ENCODE data around the gene RNF114.
"Not testable (repeated sequence)": the region's sequence is repeated elsewhere in the genome, so short reads cannot be mapped to it uniquely, and the experiment has no call there.

The RNF114 gene

DNA sequence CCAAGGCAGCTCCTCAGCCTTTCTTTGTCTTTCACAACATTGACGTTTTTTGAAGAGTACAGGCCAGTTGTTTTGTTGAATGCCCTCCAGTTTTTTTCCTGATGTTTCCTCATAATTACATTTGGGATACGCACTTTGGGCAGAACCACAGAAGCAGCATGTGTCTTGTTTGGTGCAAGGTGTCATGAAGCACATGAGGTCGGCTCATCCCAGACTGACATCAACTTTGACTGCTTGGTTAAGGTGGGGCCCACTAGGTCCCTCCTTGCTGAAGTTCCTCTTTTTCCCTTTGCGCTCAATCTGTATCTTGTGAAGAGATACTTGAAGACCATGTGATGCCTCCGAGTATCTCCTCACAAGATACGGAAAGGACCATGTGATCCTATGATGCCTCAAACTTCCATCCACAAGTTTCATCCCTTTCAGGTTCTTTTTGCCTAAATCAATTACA lies 57.1 kb downstream of the RNF114 start:
- no peak overlapping the region for H3K27ac Mint-ChIP-seq
- H3K4me1 Mint-ChIP-seq = peaks cover 18% of the 10 kb centered on the region
- H3K36me3 Mint-ChIP-seq = no peaks in the 10 kb centered on the region
- H3K4me3 Mint-ChIP-seq = no peak overlapping the region
- no peaks in the 10 kb centered on the region for H3K27me3 Mint-ChIP-seq
- peak; percentile 78 for ATAC-seq
- no peaks in the 10 kb centered on the region for H3K9me3 Mint-ChIP-seq

DNA sequence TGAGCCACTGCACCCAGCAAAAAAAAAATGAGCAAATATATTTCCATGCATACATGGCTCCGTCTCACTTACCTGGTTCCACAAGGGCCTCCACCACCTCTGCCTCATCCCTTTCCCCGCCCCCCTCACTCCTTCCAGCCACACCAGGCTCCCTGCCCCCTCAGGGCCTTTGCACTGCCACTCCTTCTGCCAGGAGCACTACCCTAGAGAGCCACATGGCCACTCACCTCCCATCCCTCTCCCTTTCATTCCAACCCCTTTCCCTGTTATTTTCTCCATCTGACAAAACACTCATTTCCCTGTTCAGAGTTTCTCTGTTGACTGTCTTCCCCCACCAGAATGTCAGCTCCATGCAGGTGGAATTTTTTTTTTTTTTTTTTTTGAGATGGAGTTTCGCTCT lies 59.4 kb downstream of the RNF114 start:
- no peaks in the 10 kb centered on the region for H3K27me3 Mint-ChIP-seq
- no peak overlapping the region for H3K4me3 Mint-ChIP-seq
- no peak overlapping the region for H3K27ac Mint-ChIP-seq
- no peaks in the 10 kb centered on the region for H3K9me3 Mint-ChIP-seq
- no peaks in the 10 kb centered on the region for H3K36me3 Mint-ChIP-seq
- H3K4me1 Mint-ChIP-seq = peaks cover 30% of the 10 kb centered on the region
- ATAC-seq = no peak

DNA sequence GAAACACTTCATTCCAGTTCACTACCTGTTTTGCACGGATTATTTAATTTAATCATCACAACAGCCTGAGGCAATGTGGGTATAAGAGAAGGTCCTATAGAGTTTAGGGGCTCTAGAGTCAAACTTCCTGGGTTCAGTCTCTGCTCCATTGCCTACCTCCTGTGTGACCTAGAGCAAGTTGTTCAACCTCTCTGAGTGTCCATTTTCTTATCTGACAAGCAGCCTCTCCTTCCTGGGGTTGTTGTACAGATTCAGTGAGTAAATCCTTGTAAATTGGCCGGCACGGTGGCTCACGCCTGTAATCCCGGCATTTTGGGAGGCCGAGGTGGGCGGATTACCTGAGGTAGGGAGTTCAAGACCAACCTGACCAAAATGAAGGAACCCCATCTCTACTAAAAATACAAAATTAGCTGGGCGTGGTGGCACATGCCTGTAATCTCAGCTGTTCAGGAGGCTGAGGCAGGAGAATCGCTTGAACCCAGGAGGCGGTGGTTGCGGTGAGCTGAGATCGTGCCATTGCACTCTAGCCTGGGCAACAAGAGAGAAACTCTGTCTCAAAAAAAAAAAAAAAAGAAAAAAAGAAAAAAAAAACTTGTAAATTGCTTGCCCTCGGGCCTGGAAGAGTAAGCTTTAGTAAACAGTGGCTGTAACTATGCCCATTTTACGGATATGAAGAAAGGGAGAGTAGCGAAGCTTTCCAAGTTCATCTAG lies 62.4 kb downstream of the RNF114 start:
- H3K27ac Mint-ChIP-seq, ATAC-seq: not testable (repeated sequence)

DNA sequence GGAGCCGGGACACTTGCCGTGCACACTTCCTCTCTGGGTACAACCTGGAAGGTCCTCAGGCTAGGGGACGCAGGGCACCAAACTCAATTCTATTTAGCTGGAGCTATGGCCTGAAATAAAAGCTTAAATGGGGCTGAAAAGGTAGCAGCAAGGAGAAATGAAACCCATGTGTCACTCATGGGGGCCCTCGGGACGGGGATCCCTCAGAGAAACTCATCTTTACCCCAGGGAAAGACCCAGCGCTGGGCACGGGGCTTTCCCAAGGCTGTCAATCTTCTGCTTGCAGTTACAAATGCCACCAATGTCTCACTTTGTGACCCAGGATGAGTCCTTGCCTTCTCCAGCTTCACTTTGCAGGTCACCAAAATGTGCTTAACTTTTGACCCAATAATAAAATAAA lies 63.1 kb downstream of the RNF114 start:
- Mint-ChIP-seq H3K4me1 (peaks cover 25% of the 10 kb centered on the region), H3K9me3 (no peaks in the 10 kb centered on the region), H3K36me3 (no peaks in the 10 kb centered on the region), H3K4me3 (no peak overlapping the region), H3K27ac (no peak overlapping the region), H3K27me3 (peaks cover 8% of the 10 kb centered on the region)
- ATAC-seq = peak; percentile 96

More for the DNA sequence above, 62.4 kb downstream of the RNF114 start:
- H3K27me3 Mint-ChIP-seq, H3K4me3 Mint-ChIP-seq, H3K9me3 Mint-ChIP-seq, H3K36me3 Mint-ChIP-seq: not testable (repeated sequence)
- peaks cover 29% of the 10 kb centered on the region for H3K4me1 Mint-ChIP-seq

DNA sequence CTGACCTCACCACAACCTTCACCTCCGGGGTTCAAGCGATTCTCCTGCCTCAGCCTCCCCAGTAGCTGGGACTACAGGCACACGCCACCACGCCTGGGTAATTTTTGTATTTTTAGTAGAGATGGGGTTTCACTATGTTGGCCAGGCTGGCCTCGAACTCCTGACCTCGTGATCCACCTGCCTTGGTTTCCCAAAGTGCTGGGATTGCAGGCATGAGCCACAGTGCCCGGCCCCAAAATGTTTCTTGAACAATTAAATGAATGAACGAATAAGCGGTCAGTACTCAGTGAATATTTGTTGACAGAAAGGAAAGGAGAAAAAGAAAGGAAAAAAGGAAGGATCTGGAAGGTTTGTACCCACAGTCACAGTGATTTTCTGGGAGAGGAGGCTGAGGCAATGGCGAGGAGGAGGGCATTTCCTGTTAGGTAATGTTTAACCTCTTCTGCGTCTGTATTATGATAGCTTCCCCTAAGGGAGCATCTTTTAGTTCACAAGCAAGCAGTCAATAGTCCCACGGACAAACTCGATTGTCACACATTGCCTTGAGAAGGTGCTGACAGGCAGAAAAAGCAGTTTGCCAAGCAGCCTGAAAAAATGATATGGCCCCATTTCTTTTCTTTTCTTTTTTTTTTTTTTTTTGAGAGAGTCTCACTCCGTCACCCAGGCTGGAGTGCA lies 64.5 kb downstream of the RNF114 start:
- Mint-ChIP-seq H3K27me3 (peaks cover 17% of the 10 kb centered on the region), H3K4me1 (peaks cover 32% of the 10 kb centered on the region)
- not testable (repeated sequence) for H3K9me3 Mint-ChIP-seq, H3K36me3 Mint-ChIP-seq, H3K4me3 Mint-ChIP-seq, ATAC-seq, H3K27ac Mint-ChIP-seq

DNA sequence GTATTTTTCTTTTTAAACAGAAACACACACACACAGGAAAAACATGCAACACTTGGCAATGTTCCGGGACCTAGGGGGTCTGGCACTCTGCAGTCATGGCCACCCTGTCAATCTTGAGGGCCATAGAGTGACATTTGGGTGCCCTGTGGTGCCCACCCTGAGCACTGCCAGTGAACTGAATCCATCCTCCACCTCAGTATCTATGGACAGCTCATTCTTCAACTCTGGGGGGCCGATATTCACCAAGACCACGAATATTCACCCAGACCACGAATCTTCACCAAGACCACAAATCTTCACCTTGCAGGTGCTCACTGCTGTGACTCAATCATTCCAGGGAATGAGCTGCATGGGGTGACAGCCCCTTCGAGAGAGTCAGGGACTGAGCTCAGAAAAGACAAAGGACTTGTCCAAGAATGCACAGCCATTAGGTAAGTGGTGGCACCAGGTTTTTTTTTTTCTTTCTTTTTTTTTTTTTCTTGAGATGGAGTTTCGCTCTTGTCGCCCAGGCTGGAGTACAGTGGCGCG lies 65.7 kb downstream of the RNF114 start:
- no peak for ATAC-seq
- Mint-ChIP-seq H3K9me3 (no peaks in the 10 kb centered on the region), H3K27me3 (peaks cover 20% of the 10 kb centered on the region), H3K4me1 (peaks cover 36% of the 10 kb centered on the region), H3K4me3 (no peak overlapping the region), H3K36me3 (no peaks in the 10 kb centered on the region), H3K27ac (no peak overlapping the region)

DNA sequence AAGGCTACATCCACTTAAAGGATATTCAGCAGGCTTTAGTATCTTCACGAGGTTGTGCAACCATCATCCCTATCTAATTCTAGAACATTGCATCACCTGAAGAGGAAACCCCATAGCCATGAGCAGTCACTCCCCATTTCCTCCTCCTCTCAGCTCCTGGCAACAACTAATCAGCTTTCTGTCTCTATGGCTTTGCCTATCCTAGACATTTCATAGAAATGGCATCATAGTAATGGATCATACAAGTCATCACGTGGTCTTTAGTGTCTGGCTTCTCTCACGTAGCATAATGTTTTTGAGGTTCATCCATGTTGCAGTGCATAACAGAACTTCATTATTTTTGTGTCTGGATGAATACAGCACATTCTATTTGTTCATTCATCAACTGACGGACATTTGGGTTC lies 67.1 kb downstream of the RNF114 start:
- H3K4me1 Mint-ChIP-seq = peaks cover 29% of the 10 kb centered on the region
- H3K4me3 Mint-ChIP-seq = no peak overlapping the region
- no peak for ATAC-seq
- H3K9me3 Mint-ChIP-seq = no peaks in the 10 kb centered on the region
- peaks cover 20% of the 10 kb centered on the region for H3K27me3 Mint-ChIP-seq
- H3K27ac Mint-ChIP-seq = no peak overlapping the region
- no peaks in the 10 kb centered on the region for H3K36me3 Mint-ChIP-seq
